ENCODE measurements around the gene PCSK2. TPM values are rescaled to one million over a fixed set of nuclear protein-coding genes. Genes with fewer than 3 reads are reported as not detected.

Gene PCSK2
- total RNA-seq, 1 donor from 2014 or later = not detected

GRCh38 chr20:17287503-17287902 is 60.7 kb downstream of the PCSK2 start:
- peak; percentile 29 for TF ChIP-seq CTCF (conservative IDR thresholded peaks at IDR 0.05; ENCODE audit: low read depth, low read length)
- no peak for DNase-seq (ENCODE audit: low read depth)
- no peak overlapping the region for H3K4me3 ChIP-seq (ENCODE audit: low read depth, low read length)

- H3K4me3 ChIP-seq (ENCODE audit: low read depth, low read length) = no peak overlapping the region
- TF ChIP-seq CTCF (conservative IDR thresholded peaks at IDR 0.05; ENCODE audit: low read depth, low read length) = no peak
- no peak for DNase-seq (ENCODE audit: low read depth)
These were observed 61.2 kb downstream of the PCSK2 start for GRCh38 chr20:17287998-17288397.

GRCh38 chr20:17295151-17295726 is 68.4 kb downstream of the PCSK2 start:
- no peak for DNase-seq (ENCODE audit: low read depth)
- TF ChIP-seq CTCF (conservative IDR thresholded peaks at IDR 0.05; ENCODE audit: low read depth, low read length) = no peak
- H3K4me3 ChIP-seq (ENCODE audit: low read depth, low read length) = no peak overlapping the region

GRCh38 chr20:17295991-17296390 is 69.2 kb downstream of the PCSK2 start:
- no peak for DNase-seq (ENCODE audit: low read depth)
- TF ChIP-seq CTCF (conservative IDR thresholded peaks at IDR 0.05; ENCODE audit: low read depth, low read length) = no peak
- H3K4me3 ChIP-seq (ENCODE audit: low read depth, low read length) = no peak overlapping the region

GRCh38 chr20:17298171-17298570 is 71.3 kb downstream of the PCSK2 start:
- no peak for TF ChIP-seq CTCF (conservative IDR thresholded peaks at IDR 0.05; ENCODE audit: low read depth, low read length)
- no peak for DNase-seq (ENCODE audit: low read depth)

GRCh38 chr20:17298751-17299150 is 71.9 kb downstream of the PCSK2 start:
- H3K4me3 ChIP-seq (ENCODE audit: low read depth, low read length) = no peak overlapping the region
- DNase-seq (ENCODE audit: low read depth) = no peak
- no peak for TF ChIP-seq CTCF (conservative IDR thresholded peaks at IDR 0.05; ENCODE audit: low read depth, low read length)

More at GRCh38 chr20:17298171-17298570, 71.3 kb downstream of the PCSK2 start:
- no peak overlapping the region for H3K4me3 ChIP-seq (ENCODE audit: low read depth, low read length)

GRCh38 chr20:17300113-17300512 is 73.3 kb downstream of the PCSK2 start:
- TF ChIP-seq CTCF (conservative IDR thresholded peaks at IDR 0.05; ENCODE audit: low read depth, low read length) = no peak
- DNase-seq (ENCODE audit: low read depth) = no peak
- H3K4me3 ChIP-seq (ENCODE audit: low read depth, low read length) = no peak overlapping the region

All from epithelial cell of proximal tubule (primary cell).